OCI-LY1 (cell line): Measurements from ENCODE around the gene CREB1.
"Not testable (repeated sequence)": the region's sequence is repeated elsewhere in the genome, so short reads cannot be mapped to it uniquely, and the experiment has no call there.

Experiments used
- H2AFZ ChIP-seq: fragments of 200-600 bp; sonication (generic), shearing (Covaris generic); 2 replicates; pipeline ENCODE4 v1.6.0; 2014; ENCODE audit warnings: antibody characterized with exemption, mild to moderate bottlenecking, low read length
- H3F3A ChIP-seq: fragments of 200-600 bp; sonication (generic), shearing (Covaris generic); 2 replicates; pipeline ENCODE4 v1.6.0; 2014; ENCODE audit warnings: mild to moderate bottlenecking, antibody characterized with exemption, low read length, moderate library complexity; ENCODE audit not compliant: insufficient read depth
- H3K27ac ChIP-seq: fragments of 200-600 bp; sonication (generic); 2 replicates; pipeline ENCODE4 v1.5.1; 2014; ENCODE audit warnings: low read length, mixed run types, mild to moderate bottlenecking, low read depth; ENCODE audit not compliant: poor library complexity, severe bottlenecking
- H3K27me3 ChIP-seq: fragments of 200-600 bp; sonication (generic); 2 replicates; pipeline ENCODE4 v1.6.0; 2014; ENCODE audit warnings: antibody characterized with exemption, mild to moderate bottlenecking, low read length, moderate library complexity; ENCODE audit not compliant: insufficient read depth
- H3K36me3 ChIP-seq: fragments of 200-600 bp; sonication (generic); 2 replicates; pipeline ENCODE4 v1.6.1; 2014; ENCODE audit warnings: mild to moderate bottlenecking, antibody characterized with exemption, low read length, moderate library complexity, mixed read lengths; ENCODE audit not compliant: insufficient read depth
- H3K4me1 ChIP-seq: fragments of 200-600 bp; sonication (generic); 2 replicates; pipeline ENCODE4 v1.5.1; 2014; ENCODE audit warnings: mild to moderate bottlenecking, low read length, moderate library complexity; ENCODE audit not compliant: insufficient read depth, severe bottlenecking
- H3K4me2 ChIP-seq: fragments of 200-600 bp; sonication (generic), shearing (Covaris generic); 2 replicates; pipeline ENCODE4 v1.6.1; 2014; ENCODE audit warnings: low read length
- H3K4me3 ChIP-seq: fragments of 200-600 bp; sonication (generic); 2 replicates; pipeline ENCODE4 v1.5.1; 2014; ENCODE audit warnings: low read length, low read depth, mild to moderate bottlenecking, mixed read lengths; ENCODE audit not compliant: poor library complexity, severe bottlenecking
- H3K79me2 ChIP-seq: fragments of 200-600 bp; shearing (Covaris generic); 2 replicates; pipeline ENCODE4 v1.6.1; 2016; ENCODE audit warnings: mixed run types, low read length, mixed read lengths; ENCODE audit not compliant: insufficient read depth
- H3K9ac ChIP-seq: fragments of 200-600 bp; sonication (generic), shearing (Covaris generic); 2 replicates; pipeline ENCODE4 v1.6.1; 2014; ENCODE audit warnings: mild to moderate bottlenecking, low read length, mixed read lengths
- H3K9me2 ChIP-seq: fragments of 200-600 bp; sonication (generic), shearing (Covaris generic); 2 replicates; pipeline ENCODE4 v1.6.1; 2014; ENCODE audit warnings: low read depth, mild to moderate bottlenecking, low read length, mixed read lengths
- H3K9me3 ChIP-seq: fragments of 200-600 bp; shearing (Covaris generic); 2 replicates; pipeline ENCODE4 v1.6.1; 2014; ENCODE audit warnings: low read length, mixed read lengths
- H4K20me1 ChIP-seq: fragments of 200-600 bp; sonication (generic), shearing (Covaris generic); 2 replicates; pipeline ENCODE4 v1.6.0; 2016; ENCODE audit warnings: mild to moderate bottlenecking, low read length; ENCODE audit not compliant: insufficient read depth
- EZH2 ChIP-seq: fragments of 200-600 bp; sonication (generic), shearing (Covaris generic); IDR thresholded peaks from 2 replicates; pipeline ENCODE4 v1.8.0; 2017; ENCODE audit warnings: borderline replicate concordance, mixed run types, mild to moderate bottlenecking, antibody characterized with exemption, low read length, moderate library complexity, mixed read lengths
- TF ChIP-seq, protein P1 (sequence below): fragments of 200-600 bp; sonication (generic), shearing (Covaris generic); IDR thresholded peaks from 2 replicates; pipeline ENCODE4 v1.5.1; 2017; ENCODE audit warnings: mild to moderate bottlenecking, antibody characterized with exemption, low read length, moderate library complexity, mixed read lengths

The CREB1 gene

DNA sequence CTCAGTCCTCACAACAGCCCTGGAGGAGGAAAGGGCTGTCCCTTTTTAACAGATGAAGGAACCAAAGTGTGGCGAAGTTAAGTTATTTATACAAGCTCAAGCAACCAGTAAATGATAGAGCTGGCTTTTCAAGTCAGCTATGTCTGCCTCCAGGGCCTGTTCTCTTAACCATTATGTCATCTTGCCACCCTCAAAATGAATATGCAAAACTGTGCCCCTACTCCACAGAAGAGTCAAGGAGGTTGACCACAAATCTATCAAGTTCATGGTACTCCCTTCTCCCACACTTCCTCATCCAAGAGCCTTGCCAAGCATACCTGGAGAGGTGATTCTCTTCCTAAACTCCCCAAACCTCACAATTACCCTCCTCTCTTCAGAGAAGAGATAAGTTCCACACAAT is 37.3 kb upstream of the CREB1 start:
- Histone ChIP-seq H3K4me2 (no peak overlapping the region), H2AFZ (no peak overlapping the region), H3F3A (no peaks in the 10 kb centered on the region), H3K27me3 (no peaks in the 10 kb centered on the region), H4K20me1 (no peaks in the 10 kb centered on the region), H3K27ac (no peak overlapping the region), H3K36me3 (no peaks in the 10 kb centered on the region), H3K4me3 (no peak overlapping the region), H3K9me3 (no peaks in the 10 kb centered on the region), H3K9ac (no peak overlapping the region), H3K4me1 (no peaks in the 10 kb centered on the region), H3K9me2 (no peaks in the 10 kb centered on the region), H3K79me2 (no peaks in the 10 kb centered on the region)
- no peak for TF ChIP-seq EZH2
- TF ChIP-seq, protein P1, sequence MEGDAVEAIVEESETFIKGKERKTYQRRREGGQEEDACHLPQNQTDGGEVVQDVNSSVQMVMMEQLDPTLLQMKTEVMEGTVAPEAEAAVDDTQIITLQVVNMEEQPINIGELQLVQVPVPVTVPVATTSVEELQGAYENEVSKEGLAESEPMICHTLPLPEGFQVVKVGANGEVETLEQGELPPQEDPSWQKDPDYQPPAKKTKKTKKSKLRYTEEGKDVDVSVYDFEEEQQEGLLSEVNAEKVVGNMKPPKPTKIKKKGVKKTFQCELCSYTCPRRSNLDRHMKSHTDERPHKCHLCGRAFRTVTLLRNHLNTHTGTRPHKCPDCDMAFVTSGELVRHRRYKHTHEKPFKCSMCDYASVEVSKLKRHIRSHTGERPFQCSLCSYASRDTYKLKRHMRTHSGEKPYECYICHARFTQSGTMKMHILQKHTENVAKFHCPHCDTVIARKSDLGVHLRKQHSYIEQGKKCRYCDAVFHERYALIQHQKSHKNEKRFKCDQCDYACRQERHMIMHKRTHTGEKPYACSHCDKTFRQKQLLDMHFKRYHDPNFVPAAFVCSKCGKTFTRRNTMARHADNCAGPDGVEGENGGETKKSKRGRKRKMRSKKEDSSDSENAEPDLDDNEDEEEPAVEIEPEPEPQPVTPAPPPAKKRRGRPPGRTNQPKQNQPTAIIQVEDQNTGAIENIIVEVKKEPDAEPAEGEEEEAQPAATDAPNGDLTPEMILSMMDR, result no peak

DNA sequence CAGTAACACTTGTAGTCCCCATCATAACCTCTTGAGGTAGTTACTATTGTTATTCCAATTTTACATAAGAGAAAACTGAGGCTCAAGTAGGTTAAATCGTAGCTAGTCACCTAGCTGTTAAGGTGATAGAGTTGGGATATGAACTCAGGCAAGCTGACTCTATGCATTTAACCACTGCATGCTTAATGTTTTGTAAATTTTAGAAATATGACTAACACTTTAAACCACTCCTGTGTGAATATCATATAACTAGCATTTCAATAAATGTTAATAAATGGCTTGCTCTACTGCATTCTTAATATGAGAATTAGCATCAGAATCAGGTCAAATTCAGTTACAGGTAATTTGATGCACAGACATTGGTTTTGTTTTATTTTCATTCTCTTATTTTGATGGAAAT is 35.6 kb upstream of the CREB1 start:
- Histone ChIP-seq H3K9ac (no peak overlapping the region), H2AFZ (no peak overlapping the region), H3K27ac (no peak overlapping the region), H3K4me3 (no peak overlapping the region), H3K4me1 (no peaks in the 10 kb centered on the region), H3K9me3 (no peaks in the 10 kb centered on the region), H4K20me1 (no peaks in the 10 kb centered on the region), H3K9me2 (no peaks in the 10 kb centered on the region), H3K27me3 (no peaks in the 10 kb centered on the region), H3K36me3 (no peaks in the 10 kb centered on the region), H3K79me2 (no peaks in the 10 kb centered on the region), H3K4me2 (no peak overlapping the region), H3F3A (no peaks in the 10 kb centered on the region)
- TF ChIP-seq, protein P1, result no peak
- TF ChIP-seq EZH2, result no peak

DNA sequence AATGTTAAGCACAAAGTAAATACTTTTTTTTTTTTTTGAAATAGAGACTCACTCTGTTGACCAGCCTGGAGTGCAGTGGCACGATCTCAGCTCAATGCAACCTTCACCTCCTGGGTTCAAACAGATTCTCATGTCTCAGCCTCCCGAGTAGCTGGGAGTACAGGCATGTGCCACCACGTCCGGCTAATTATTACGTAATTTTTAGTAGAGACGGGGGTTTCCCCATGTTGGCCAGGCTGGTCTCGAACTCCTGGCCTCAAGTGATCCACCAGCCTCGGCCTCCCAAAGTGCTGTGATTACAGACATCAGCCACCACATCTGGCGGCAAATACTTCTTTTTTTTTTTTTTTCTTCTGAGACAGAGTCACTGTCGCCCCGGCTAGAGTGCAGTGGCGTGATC is 32.8 kb upstream of the CREB1 start:
- not testable (repeated sequence) for H2AFZ ChIP-seq, H3K4me3 ChIP-seq, H3K4me2 ChIP-seq, H3K4me1 ChIP-seq, H3K9ac ChIP-seq, H3F3A ChIP-seq, H4K20me1 ChIP-seq, H3K9me3 ChIP-seq, H3K9me2 ChIP-seq, H3K27me3 ChIP-seq, H3K27ac ChIP-seq, H3K79me2 ChIP-seq, H3K36me3 ChIP-seq

DNA sequence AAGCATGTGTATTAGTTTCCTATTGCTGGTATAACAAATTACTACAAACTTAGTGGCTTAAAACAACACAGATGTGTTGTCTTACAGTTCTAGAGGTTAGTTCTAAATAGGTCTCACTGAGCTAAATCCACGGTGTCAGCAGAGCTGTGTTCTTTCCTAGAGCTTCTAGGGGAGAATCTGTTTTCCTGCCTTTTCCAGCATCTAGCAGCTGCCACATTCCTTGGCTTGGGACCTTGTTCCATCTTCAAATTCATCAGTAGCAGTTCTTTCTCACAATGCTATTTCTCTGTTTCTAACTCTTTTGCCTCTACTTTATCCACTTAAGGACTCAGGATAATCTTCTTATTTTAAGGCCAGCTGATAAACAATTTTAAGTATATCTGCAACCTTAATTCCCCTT is 32.2 kb upstream of the CREB1 start:
- Histone ChIP-seq H3K9me2 (no peaks in the 10 kb centered on the region), H3K79me2 (no peaks in the 10 kb centered on the region), H3F3A (no peaks in the 10 kb centered on the region), H3K36me3 (no peaks in the 10 kb centered on the region), H3K27me3 (no peaks in the 10 kb centered on the region), H3K27ac (no peak overlapping the region), H3K9me3 (no peaks in the 10 kb centered on the region), H4K20me1 (no peaks in the 10 kb centered on the region), H2AFZ (no peak overlapping the region), H3K4me3 (no peak overlapping the region), H3K4me2 (no peak overlapping the region), H3K9ac (no peak overlapping the region), H3K4me1 (no peaks in the 10 kb centered on the region)
- TF ChIP-seq, protein P1, result no peak
- no peak for TF ChIP-seq EZH2
